HEK293 (cell line): ENCODE results near the gene DPYD.

Experiments
- CTCF ChIA-PET: fragments of 350-600 bp; formaldehyde crosslinking; extraction: SDS; loops from one replicate; lab custom pipeline; 2021; ENCODE audit warnings: antibody characterized with exemption; lab: Yijun Ruan, JAX
- POLR2A ChIA-PET: fragments of 300-600 bp; formaldehyde crosslinking; extraction: SDS; loops from one replicate; lab custom pipeline; 2020; ENCODE audit warnings: antibody characterized with exemption, inconsistent platforms; lab: Yijun Ruan, JAX
- H3K27ac ChIP-seq: fragments of 200-500 bp; sonication (Bioruptor generic); 2 replicates; pipeline ENCODE4 v1.5.1; 2014; ENCODE audit warnings: low read depth, low read length, control low read depth, inconsistent platforms; ENCODE audit errors: extremely low read depth
- H3K36me3 ChIP-seq, 2 experiments: fragments of 200-500 bp in 1 of 2; sonication (Bioruptor generic) in 1 of 2; 1 replicate in 1 of 2; 2 replicates in 1 of 2; pipeline ENCODE4 v1.5.1; 2014 to 2017; ENCODE audit warnings: inconsistent platforms in 2 of 2, low read length in 2 of 2; ENCODE audit not compliant: control insufficient read depth in 2 of 2, insufficient read depth in 1 of 2
- H3K4me1 ChIP-seq: fragments of 200-500 bp; sonication (Bioruptor generic); 2 replicates; pipeline ENCODE4 v1.5.1; 2014; ENCODE audit warnings: mild to moderate bottlenecking, low read length, inconsistent platforms; ENCODE audit not compliant: control insufficient read depth, insufficient read depth
- H3K4me3 ChIP-seq: 2 replicates; pipeline ENCODE4 v1.5.1; 2011; ENCODE audit warnings: low read depth, mild to moderate bottlenecking, control low read depth, low read length, moderate library complexity
- H3K9me3 ChIP-seq: fragments of 200-500 bp; sonication (Bioruptor generic); 2 replicates; pipeline ENCODE4 v1.5.1; 2014; ENCODE audit warnings: low read depth, low read length, inconsistent platforms; ENCODE audit not compliant: control insufficient read depth, insufficient read depth
- BCL11A ChIP-seq: fragments of 450-650 bp; formaldehyde crosslinking; IDR thresholded peaks from 2 replicates; pipeline ENCODE4 v1.5.1; 2016; ENCODE audit warnings: low read depth, missing biosample characterization, missing genetic modification characterization
- GLI2 ChIP-seq: fragments of 450-650 bp; formaldehyde crosslinking; IDR thresholded peaks from 2 replicates; pipeline ENCODE4; 2017; ENCODE audit warnings: missing biosample characterization, missing genetic modification characterization, low read depth, borderline replicate concordance
- KLF9 ChIP-seq: fragments of 450-650 bp; formaldehyde crosslinking; IDR thresholded peaks from 2 replicates; pipeline ENCODE4 v1.5.1; 2016; ENCODE audit warnings: missing biosample characterization, missing genetic modification characterization, low read depth
- MEIS1 ChIP-seq: sonication (generic); formaldehyde crosslinking; IDR thresholded peaks from 2 replicates; pipeline ENCODE4 v1.8.1; 2022; ENCODE audit warnings: missing genetic modification reagents, mild to moderate bottlenecking, borderline replicate concordance
- MYNN ChIP-seq: fragments of 450-650 bp; formaldehyde crosslinking; IDR thresholded peaks from 2 replicates; pipeline ENCODE4 v1.5.1; 2016; ENCODE audit warnings: missing biosample characterization, missing genetic modification characterization, borderline replicate concordance
- PATZ1 ChIP-seq: fragments of 450-650 bp; formaldehyde crosslinking; IDR thresholded peaks from 2 replicates; pipeline ENCODE4 v1.5.1; 2016; ENCODE audit warnings: missing biosample characterization, missing genetic modification characterization
- SETDB1 ChIP-seq: IDR thresholded peaks from one replicate; pipeline ENCODE4 v1.6.1; 2017; ENCODE audit warnings: mild to moderate bottlenecking, low read length, moderate library complexity, mixed read lengths; ENCODE audit not compliant: insufficient read length
- TCF7L2 ChIP-seq: IDR thresholded peaks from 2 replicates; pipeline ENCODE4 v1.6.1; 2011; ENCODE audit warnings: low read depth, mild to moderate bottlenecking, inconsistent platforms, low read length, moderate library complexity, borderline replicate concordance
- ZBTB20 ChIP-seq: fragments of 450-650 bp; formaldehyde crosslinking; IDR thresholded peaks from 2 replicates; pipeline ENCODE4 v1.5.1; 2016; ENCODE audit warnings: missing biosample characterization, missing genetic modification characterization
- ZFP37 ChIP-seq: fragments of 450-650 bp; formaldehyde crosslinking; IDR thresholded peaks from 2 replicates; pipeline ENCODE4 v1.5.1; 2016; ENCODE audit warnings: missing biosample characterization, missing genetic modification characterization
- ZNF121 ChIP-seq: fragments of 450-650 bp; formaldehyde crosslinking; IDR thresholded peaks from 2 replicates; pipeline ENCODE4 v1.5.1; 2016; ENCODE audit warnings: missing biosample characterization, missing genetic modification characterization
- ZNF146 ChIP-seq: fragments of 450-650 bp; formaldehyde crosslinking; IDR thresholded peaks from 2 replicates; pipeline ENCODE4 v1.5.1; 2016; ENCODE audit warnings: missing biosample characterization, missing genetic modification characterization
- ZNF18 ChIP-seq: fragments of 450-650 bp; formaldehyde crosslinking; IDR thresholded peaks from 2 replicates; pipeline ENCODE4 v1.5.1; 2016; ENCODE audit warnings: missing biosample characterization, missing genetic modification characterization
- ZNF221 ChIP-seq: fragments of 450-650 bp; formaldehyde crosslinking; IDR thresholded peaks from 2 replicates; pipeline ENCODE4 v1.5.1; 2017; ENCODE audit warnings: missing biosample characterization, missing genetic modification characterization, borderline replicate concordance
- ZNF24 ChIP-seq: fragments of 450-650 bp; formaldehyde crosslinking; IDR thresholded peaks from 2 replicates; pipeline ENCODE4 v1.5.1; 2016; ENCODE audit warnings: missing biosample characterization, missing genetic modification characterization
- ZNF292 ChIP-seq: fragments of 450-650 bp; formaldehyde crosslinking; IDR thresholded peaks from 2 replicates; pipeline ENCODE4 v1.5.1; 2016; ENCODE audit warnings: low read depth, missing biosample characterization, missing genetic modification characterization, borderline replicate concordance
- ZNF302 ChIP-seq: fragments of 450-650 bp; formaldehyde crosslinking; IDR thresholded peaks from 2 replicates; pipeline ENCODE4 v1.5.1; 2016; ENCODE audit warnings: missing biosample characterization, missing genetic modification characterization, low read depth
- ZNF394 ChIP-seq: fragments of 450-650 bp; formaldehyde crosslinking; IDR thresholded peaks from 2 replicates; pipeline ENCODE4 v1.5.1; 2016; ENCODE audit warnings: missing biosample characterization, missing genetic modification characterization, mild to moderate bottlenecking, moderate library complexity, borderline replicate concordance
- ZNF473 ChIP-seq: fragments of 450-650 bp; formaldehyde crosslinking; IDR thresholded peaks from 2 replicates; pipeline ENCODE4 v1.5.1; 2017; ENCODE audit warnings: missing biosample characterization, missing genetic modification characterization
- ZNF488 ChIP-seq: fragments of 450-650 bp; formaldehyde crosslinking; IDR thresholded peaks from 2 replicates; pipeline ENCODE4 v1.5.1; 2016; ENCODE audit warnings: missing biosample characterization, missing genetic modification characterization
- ZNF529 ChIP-seq: fragments of 450-650 bp; formaldehyde crosslinking; IDR thresholded peaks from 2 replicates; pipeline ENCODE4 v1.5.1; 2017; ENCODE audit warnings: missing genetic modification characterization, missing biosample characterization; ENCODE audit not compliant: insufficient replicate concordance
- ZNF560 ChIP-seq: fragments of 450-650 bp; formaldehyde crosslinking; IDR thresholded peaks from 2 replicates; pipeline ENCODE4 v1.5.1; 2017; ENCODE audit warnings: missing biosample characterization, missing genetic modification characterization, borderline replicate concordance
- ZSCAN18 ChIP-seq: fragments of 450-650 bp; formaldehyde crosslinking; IDR thresholded peaks from 2 replicates; pipeline ENCODE4 v1.5.1; 2016; ENCODE audit warnings: missing biosample characterization, missing genetic modification characterization
- ZXDB ChIP-seq: fragments of 450-650 bp; formaldehyde crosslinking; IDR thresholded peaks from 2 replicates; pipeline ENCODE4 v1.5.1; 2016; ENCODE audit warnings: missing biosample characterization, missing genetic modification characterization
- TF ChIP-seq, protein P1 (sequence below): fragments of 450-650 bp; formaldehyde crosslinking; IDR thresholded peaks from 2 replicates; pipeline ENCODE4 v1.5.1; 2016; ENCODE audit warnings: missing biosample characterization, missing genetic modification characterization

The DPYD gene

DNA sequence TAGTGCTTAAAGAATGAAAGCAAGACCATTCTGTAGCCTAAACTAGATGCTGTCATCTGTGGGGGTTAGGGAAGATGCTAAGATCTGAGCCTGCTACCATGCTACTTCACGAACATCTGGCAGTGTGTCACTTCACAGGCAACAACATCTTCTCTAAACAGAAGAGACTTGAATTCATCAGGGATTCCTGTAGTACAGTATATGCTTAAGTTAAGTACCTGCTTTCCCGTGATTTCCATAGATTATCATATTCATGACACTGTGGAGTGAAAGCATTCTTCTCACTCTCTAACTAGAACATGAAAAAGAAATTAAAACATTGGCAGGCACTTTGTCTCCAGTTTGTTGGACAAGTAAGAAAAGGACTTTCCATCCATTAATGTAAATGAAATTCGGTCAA, 808.4 kb downstream of the DPYD start:
- Histone ChIP-seq H3K27ac (no peak overlapping the region), H3K9me3 (no peaks in the 10 kb centered on the region), H3K4me1 (no peaks in the 10 kb centered on the region), H3K4me3 (no peak overlapping the region), H3K36me3 (no peaks in the 10 kb centered on the region)
- TF ChIP-seq ZNF560 (no peak), MYNN (no peak), PATZ1 (tag by site-specific recombination) (no peak), GLI2 (tag by site-specific recombination) (no peak), KLF9 (tag by site-specific recombination) (no peak), ZNF488 (tag by site-specific recombination) (no peak), ZNF292 (tag by site-specific recombination) (no peak), ZXDB (tag by site-specific recombination) (no peak), SETDB1 (no peak), TCF7L2 (no peak), BCL11A (tag by site-specific recombination) (no peak), ZNF121 (no peak), ZNF529 (no peak), ZNF394 (tag by site-specific recombination) (no peak), ZNF221 (tag by site-specific recombination) (no peak), ZSCAN18 (tag by site-specific recombination) (no peak), ZNF24 (tag by site-specific recombination) (no peak), ZNF473 (no peak), ZNF302 (tag by site-specific recombination) (no peak)
- ChIA-PET CTCF (interaction anchor here (0.6 kb wide), 1 partner anchor 236 kb away, joined by 4 read pairs; no protein-coding TSS in a partner anchor), POLR2A (no interaction called here)

DNA sequence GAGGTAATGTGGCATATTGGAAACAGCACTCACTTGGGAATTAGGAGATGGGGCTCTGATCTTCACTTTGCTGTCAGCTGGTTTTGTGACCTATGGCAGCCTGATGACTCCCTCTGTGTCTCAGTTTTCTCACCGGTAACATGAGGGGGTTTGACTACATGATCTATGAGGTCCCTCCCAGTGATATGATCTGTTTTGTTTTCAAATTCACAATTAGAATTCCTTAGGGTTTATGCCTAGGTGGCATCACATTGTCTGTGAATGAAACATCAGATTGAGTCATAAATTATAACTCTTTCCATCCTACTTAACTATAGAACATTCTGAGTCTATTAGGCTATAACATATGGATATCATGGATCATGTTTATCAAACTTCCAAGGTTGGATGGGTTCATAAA, 812.7 kb downstream of the DPYD start:
- H3K9me3 ChIP-seq = no peaks in the 10 kb centered on the region
- no peak for TF ChIP-seq ZBTB20 (tag by site-specific recombination)
- H3K27ac ChIP-seq = no peak overlapping the region
- POLR2A ChIA-PET = no interaction called here
- no peaks in the 10 kb centered on the region for H3K36me3 ChIP-seq
- H3K4me1 ChIP-seq = no peaks in the 10 kb centered on the region
- CTCF ChIA-PET = no interaction called here
- no peak overlapping the region for H3K4me3 ChIP-seq

DNA sequence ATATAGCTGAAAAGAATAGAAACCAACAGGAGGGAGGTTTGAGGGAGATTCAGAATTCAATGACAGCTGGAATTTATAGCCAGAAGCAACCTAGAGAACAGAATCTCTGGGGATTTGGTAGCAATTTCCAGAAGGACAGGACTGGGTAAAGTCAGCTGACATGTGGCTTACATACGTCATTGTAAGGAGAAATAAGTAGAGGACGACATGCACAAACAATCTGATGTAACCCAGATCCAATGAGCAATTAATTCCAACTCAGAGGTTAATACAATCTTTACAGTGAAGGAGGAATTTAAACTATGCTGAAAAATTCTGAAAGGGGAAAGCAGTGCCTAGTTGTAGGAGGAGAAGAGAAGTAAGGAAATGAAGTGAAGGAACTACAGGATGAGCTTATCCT, 815.3 kb downstream of the DPYD start:
- H3K4me1 ChIP-seq = no peaks in the 10 kb centered on the region
- no peak overlapping the region for H3K4me3 ChIP-seq
- no peaks in the 10 kb centered on the region for H3K9me3 ChIP-seq
- ChIA-PET CTCF (no interaction called here), POLR2A (no interaction called here)
- no peak overlapping the region for H3K27ac ChIP-seq
- no peaks in the 10 kb centered on the region for H3K36me3 ChIP-seq
- TF ChIP-seq ZNF146 (tag by site-specific recombination) (no peak), MEIS1 (no peak), ZNF18 (tag by site-specific recombination) (no peak), ZFP37 (no peak)
- TF ChIP-seq, protein P1, sequence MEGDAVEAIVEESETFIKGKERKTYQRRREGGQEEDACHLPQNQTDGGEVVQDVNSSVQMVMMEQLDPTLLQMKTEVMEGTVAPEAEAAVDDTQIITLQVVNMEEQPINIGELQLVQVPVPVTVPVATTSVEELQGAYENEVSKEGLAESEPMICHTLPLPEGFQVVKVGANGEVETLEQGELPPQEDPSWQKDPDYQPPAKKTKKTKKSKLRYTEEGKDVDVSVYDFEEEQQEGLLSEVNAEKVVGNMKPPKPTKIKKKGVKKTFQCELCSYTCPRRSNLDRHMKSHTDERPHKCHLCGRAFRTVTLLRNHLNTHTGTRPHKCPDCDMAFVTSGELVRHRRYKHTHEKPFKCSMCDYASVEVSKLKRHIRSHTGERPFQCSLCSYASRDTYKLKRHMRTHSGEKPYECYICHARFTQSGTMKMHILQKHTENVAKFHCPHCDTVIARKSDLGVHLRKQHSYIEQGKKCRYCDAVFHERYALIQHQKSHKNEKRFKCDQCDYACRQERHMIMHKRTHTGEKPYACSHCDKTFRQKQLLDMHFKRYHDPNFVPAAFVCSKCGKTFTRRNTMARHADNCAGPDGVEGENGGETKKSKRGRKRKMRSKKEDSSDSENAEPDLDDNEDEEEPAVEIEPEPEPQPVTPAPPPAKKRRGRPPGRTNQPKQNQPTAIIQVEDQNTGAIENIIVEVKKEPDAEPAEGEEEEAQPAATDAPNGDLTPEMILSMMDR (tag by site-specific recombination) = no peak
